Calu3 (cell line): Measurements from ENCODE around the gene FAM107A. TPM values are rescaled to one million over a fixed set of nuclear protein-coding genes. Genes with fewer than 3 reads are reported as not detected.
A peak's percentile ranks its signal among the peaks of the same experiment; 100 is the strongest.

Experiments
- BruUV-seq: library from RNA; stranded (reverse); fragments of 400-500 nt; replicated peaks from 2 replicates; lab custom pipeline; 2021; lab: Mats Ljungman, UMichigan
- CTCF ChIA-PET: fragments of 300-600 bp; sonication (Branson Sonifier 250); formaldehyde crosslinking; loops from one replicate; lab custom pipeline; 2022; ENCODE audit warnings: antibody characterized with exemption; lab: Charles Lee
- DNase-seq: peaks from one replicate; pipeline ENCODE4 v3.0.0; 2022
- H3K27ac Mint-ChIP-seq: one replicate; pipeline ENCODE4 v1.8.0; 2022; ENCODE audit warnings: mixed read lengths; ENCODE audit not compliant: unreplicated experiment
- H3K27me3 Mint-ChIP-seq: one replicate; pipeline ENCODE4 v1.8.0; 2022; ENCODE audit warnings: mixed read lengths; ENCODE audit not compliant: unreplicated experiment
- H3K36me3 Mint-ChIP-seq: one replicate; pipeline ENCODE4 v1.8.0; 2022; ENCODE audit warnings: mild to moderate bottlenecking, moderate library complexity, mixed read lengths; ENCODE audit not compliant: insufficient read depth, unreplicated experiment
- H3K4me1 Mint-ChIP-seq: one replicate; pipeline ENCODE4 v1.8.0; 2022; ENCODE audit warnings: mild to moderate bottlenecking, low read depth, mixed read lengths; ENCODE audit not compliant: unreplicated experiment
- H3K4me3 Mint-ChIP-seq: one replicate; pipeline ENCODE4 v1.8.0; 2022; ENCODE audit warnings: mild to moderate bottlenecking, low read depth, moderate library complexity, mixed read lengths; ENCODE audit not compliant: unreplicated experiment
- H3K9me3 Mint-ChIP-seq: one replicate; pipeline ENCODE4 v1.8.0; 2022; ENCODE audit warnings: low read depth, mixed read lengths; ENCODE audit not compliant: unreplicated experiment
- CTCF ChIP-seq: fragments of 200-600 bp; IDR thresholded peaks from one replicate; pipeline ENCODE4 v1.8.0; 2022; ENCODE audit warnings: antibody characterized with exemption; ENCODE audit not compliant: unreplicated experiment
- intact Hi-C: fragments of 100-400 bp; cut with micrococcal nuclease; formaldehyde crosslinking; loops from one replicate; pipeline ENCODE4 v1.10.0; 2022; ENCODE audit not compliant: unreplicated experiment
- total RNA-seq: library from RNA; stranded (reverse); gene quantifications from 2 replicates; pipeline ENCODE4 v1.2.3, GENCODE V29; 2022

The FAM107A gene
- total RNA-seq, 1 experiment from 2014 or later: not detected

GRCh38 chr3:58535531-58536500, 41.4 kb downstream of the FAM107A start:
- CTCF ChIA-PET: interaction anchor here (1.3 kb wide), 1 partner anchor 31 kb away, joined by 3 read pairs; no protein-coding TSS in a partner anchor

GRCh38 chr3:58534592-58535494, 42.3 kb downstream of the FAM107A start:
- intact Hi-C loops: no loop called here
- Mint-ChIP-seq H3K27me3 (no peaks in the 10 kb centered on the region), H3K36me3 (peaks cover 8% of the 10 kb centered on the region)

More at GRCh38 chr3:58535531-58536500, 41.4 kb downstream of the FAM107A start:
- no peak for DNase-seq
- H3K36me3 Mint-ChIP-seq: peaks cover 8% of the 10 kb centered on the region
- BruUV-seq: no TSS peak
- H3K27ac Mint-ChIP-seq: no peak overlapping the region
- H3K4me3 Mint-ChIP-seq: no peak overlapping the region
- intact Hi-C loops: no loop called here
- H3K4me1 Mint-ChIP-seq: peaks cover 27% of the 10 kb centered on the region
- no peak for TF ChIP-seq CTCF
- no peaks in the 10 kb centered on the region for H3K9me3 Mint-ChIP-seq
- H3K27me3 Mint-ChIP-seq: no peaks in the 10 kb centered on the region

GRCh38 chr3:58532794-58533220, 44.4 kb downstream of the FAM107A start:
- no TSS peak for BruUV-seq
- Mint-ChIP-seq H3K36me3 (peaks cover 8% of the 10 kb centered on the region), H3K27me3 (no peaks in the 10 kb centered on the region), H3K9me3 (no peaks in the 10 kb centered on the region), H3K4me1 (peaks cover 34% of the 10 kb centered on the region), H3K4me3 (no peak overlapping the region), H3K27ac (no peak overlapping the region)
- peak; percentile 82 for DNase-seq
- peak; percentile 72 for TF ChIP-seq CTCF
- intact Hi-C loops: loop anchor here (1.0 to 2.0 kb wide), 4 partner anchors 40 to 212 kb away; partner anchors contain the start of gene KCTD6
- CTCF ChIA-PET: no interaction called here

More at GRCh38 chr3:58534592-58535494, 42.3 kb downstream of the FAM107A start:
- DNase-seq: no peak
- no peaks in the 10 kb centered on the region for H3K9me3 Mint-ChIP-seq
- no TSS peak for BruUV-seq
- no peak overlapping the region for H3K4me3 Mint-ChIP-seq
- H3K27ac Mint-ChIP-seq: no peak overlapping the region
- peaks cover 27% of the 10 kb centered on the region for H3K4me1 Mint-ChIP-seq
- CTCF ChIA-PET: interaction anchor here (1.3 kb wide), 1 partner anchor 32 kb away, joined by 3 read pairs; no protein-coding TSS in a partner anchor
- no peak for TF ChIP-seq CTCF

GRCh38 chr3:58531956-58532355, 45.2 kb downstream of the FAM107A start:
- CTCF ChIA-PET: interaction anchor here (0.6 kb wide), 1 partner anchor 217 kb away, joined by 4 read pairs; no protein-coding TSS in a partner anchor
- no peak for DNase-seq
- intact Hi-C loops: loop anchor here (1.0 to 2.0 kb wide), 4 partner anchors 39 to 211 kb away; partner anchors contain the start of gene KCTD6
- Mint-ChIP-seq H3K27me3 (no peaks in the 10 kb centered on the region), H3K4me1 (peaks cover 33% of the 10 kb centered on the region), H3K9me3 (peaks cover under 1% of the 10 kb centered on the region), H3K4me3 (no peak overlapping the region), H3K27ac (no peak overlapping the region), H3K36me3 (peaks cover 9% of the 10 kb centered on the region)
- peak; percentile 34 for TF ChIP-seq CTCF
- no TSS peak for BruUV-seq
